Sciatic nerve (tissue), 1 donor: Measurements from ENCODE around the gene IFNA2. TPM values are rescaled to one million over a fixed set of nuclear protein-coding genes. Genes with fewer than 3 reads are reported as not detected.

Experiments
- total RNA-seq: library from RNA; stranded (reverse); fragmentation: NEBNext Ultra II Directional; extraction: Animal tissue kit (Norgen Biotek cat#: 25700); gene quantifications from one replicate; pipeline ENCODE4 v1.2.1, GENCODE V29; 2021
- donor health status: DM: no; HTN: no; CAD: no.

IFNA2 gene
- total RNA-seq, 1 donor from 2014 or later, result not detected

Other genes with a start within 250 kb of the IFNA2 start
- gene IFNW1, start 243.6 kb downstream of the IFNA2 start, total RNA-seq, result not detected
- not detected for gene IFNA21, start 218.7 kb downstream of the IFNA2 start, total RNA-seq
- gene IFNA4, start 197.8 kb downstream of the IFNA2 start, total RNA-seq, result not detected
- not detected for gene IFNA7, start 183.2 kb downstream of the IFNA2 start, total RNA-seq
- gene IFNA10, start 178.3 kb downstream of the IFNA2 start, total RNA-seq, result not detected
- not detected for gene IFNA16, start 168.1 kb downstream of the IFNA2 start, total RNA-seq
- gene IFNA17, start 157.2 kb downstream of the IFNA2 start, total RNA-seq, result not detected
- gene IFNA14, start 145.4 kb downstream of the IFNA2 start, total RNA-seq, result not detected
- gene IFNA5, start 80.1 kb downstream of the IFNA2 start, total RNA-seq, result 0.36 TPM
- 26.3 TPM for gene KLHL9, start 50.0 kb downstream of the IFNA2 start, total RNA-seq
- gene IFNA6, start 34.5 kb downstream of the IFNA2 start, total RNA-seq, result not detected
- gene IFNA13, start 17.3 kb downstream of the IFNA2 start, total RNA-seq, result not detected
- not detected for gene IFNA8, start 23.7 kb upstream of the IFNA2 start, total RNA-seq
- gene IFNA1, start 55.0 kb upstream of the IFNA2 start, total RNA-seq, result not detected
- gene IFNE, start 96.9 kb upstream of the IFNA2 start, total RNA-seq, result not detected